Natural killer cell (primary cell): ENCODE measurements around the gene MRPL24. TPM values are rescaled to one million over a fixed set of nuclear protein-coding genes. Genes with fewer than 3 reads are reported as not detected.

Source experiments
- ATAC-seq, 3 donors: fragments of 150-1000 bp in 2 of 3; fragments of 200-7000 bp in 1 of 3; cut with Tn5 transposase; 1 replicate in 1 of 3; 2 replicates in 2 of 3; pipeline ENCODE4 v1.10.0; 2021; ENCODE audit warnings: mild to moderate bottlenecking in 2 of 3, moderate library complexity in 2 of 3
- DNase-seq, 2 donors: peaks; one replicate each; pipeline versions ENCODE4 v3.0.0 to v3.0.0-alpha.2; 2013 to 2021; ENCODE audit warnings: mixed read lengths in 1 of 2
- H3K27ac ChIP-seq: one replicate; pipeline ENCODE4 v1.5.1; 2013; ENCODE audit warnings: mild to moderate bottlenecking, low read length
- H3K27me3 ChIP-seq: one replicate; pipeline ENCODE4 v1.6.1; 2013; ENCODE audit warnings: low read length; ENCODE audit not compliant: control insufficient read depth, insufficient read depth
- H3K36me3 ChIP-seq: one replicate; pipeline ENCODE4 v1.6.1; 2013; ENCODE audit warnings: low read length; ENCODE audit not compliant: control insufficient read depth, insufficient read depth
- H3K4me1 ChIP-seq: one replicate; pipeline ENCODE4 v1.6.1; 2013; ENCODE audit warnings: low read length; ENCODE audit not compliant: control insufficient read depth, insufficient read depth
- H3K4me3 ChIP-seq: one replicate; pipeline ENCODE4 v1.5.1; 2013; ENCODE audit warnings: low read length
- H3K9me3 ChIP-seq: one replicate; pipeline ENCODE4 v1.6.1; 2013; ENCODE audit warnings: low read length; ENCODE audit not compliant: control insufficient read depth, insufficient read depth
- H3K27ac Mint-ChIP-seq, 2 donors: one replicate each; pipeline ENCODE4 v1.8.0; 2022; ENCODE audit warnings: mild to moderate bottlenecking in 2 of 2, mixed read lengths in 2 of 2, moderate library complexity in 1 of 2
- H3K27me3 Mint-ChIP-seq, 2 donors: one replicate each; pipeline ENCODE4 v1.8.0; 2022; ENCODE audit warnings: low read depth in 2 of 2, mixed read lengths in 2 of 2
- H3K36me3 Mint-ChIP-seq: one replicate; pipeline ENCODE4 v1.8.0; 2022; ENCODE audit warnings: mixed read lengths
- H3K4me1 Mint-ChIP-seq, 2 donors: one replicate each; pipeline ENCODE4 v1.8.0; 2022; ENCODE audit warnings: mixed read lengths in 2 of 2
- H3K4me3 Mint-ChIP-seq: one replicate; pipeline ENCODE4 v1.8.0; 2022; ENCODE audit warnings: mild to moderate bottlenecking, moderate library complexity, mixed read lengths
- H3K9me3 Mint-ChIP-seq, 2 donors: one replicate each; pipeline ENCODE4 v1.8.0; 2022; ENCODE audit warnings: mixed read lengths in 2 of 2
- WGBS: methylation state at CpG from one replicate; pipeline ENCODE4 v1.1.7; 2013; ENCODE audit warnings: missing lambda C conversion rate; ENCODE audit not compliant: insufficient coverage; 5-methylcytosine and 5-hydroxymethylcytosine counted together
- intact Hi-C: fragments of 100-400 bp; cut with micrococcal nuclease; formaldehyde crosslinking; loops from one replicate; pipeline ENCODE4 v1.14.2; 2022
- total RNA-seq, 4 donors: library from RNA; stranded (reverse); fragments of 120-200 nt in 1 of 4; gene quantifications; one replicate each; pipeline versions ENCODE4 v1.2.3 to v1.2.4, GENCODE V29; 2013 to 2022
- TF ChIP-seq, protein P1 (sequence below): fragments of 200-600 bp; IDR thresholded peaks from one replicate; pipeline ENCODE4 v1.8.0; 2022; ENCODE audit warnings: antibody characterized with exemption

MRPL24 gene
- total RNA-seq, 3 donors from 2014 or later (not counting 1 experiment from before 2014, with no cell fraction given): 15.9 to 19.7 (median 18.7) TPM

DNA sequence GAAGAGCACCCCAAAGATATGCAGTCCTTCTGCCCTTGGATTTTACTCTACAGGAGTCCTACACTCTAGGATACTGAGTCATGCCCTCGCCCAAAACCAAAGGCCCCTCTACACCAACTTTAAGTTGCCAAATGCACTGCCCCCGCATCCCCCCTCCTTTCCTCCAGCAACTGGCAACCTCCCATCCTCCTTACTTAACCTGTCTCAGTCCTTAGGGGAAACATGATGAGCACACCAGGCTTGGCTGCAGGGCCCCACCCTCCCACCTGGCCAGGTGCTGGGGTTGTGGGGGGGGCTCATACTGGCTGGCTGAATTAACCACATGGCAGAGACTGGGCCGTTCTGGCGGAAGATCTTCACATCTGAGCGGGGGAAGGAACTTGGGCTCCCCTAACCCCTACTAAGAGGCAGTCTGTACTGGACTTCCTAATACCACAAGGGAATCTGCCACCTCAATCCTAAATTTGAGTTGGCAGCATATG, 9.3 kb upstream of the MRPL24 start:
- Histone ChIP-seq H3K4me1 (peaks cover 65% of the 10 kb centered on the region), H3K27ac (peak overlapping the region; percentile 89), H3K4me3 (peak overlapping the region; percentile 98), H3K9me3 (no peaks in the 10 kb centered on the region), H3K27me3 (no peaks in the 10 kb centered on the region), H3K36me3 (peaks cover 3% of the 10 kb centered on the region)
- Mint-ChIP-seq H3K27me3 (no peaks in the 10 kb centered on the region), H3K36me3 (no peaks in the 10 kb centered on the region), H3K27ac (peak overlapping the region; percentile 92 to 94), H3K4me3 (peak overlapping the region; percentile 86), H3K9me3 (no peaks in the 10 kb centered on the region), H3K4me1 (peaks cover 64 to 66% of the 10 kb centered on the region in 2 donors)
- no peak for ATAC-seq
- DNase-seq: peak in 1 of 2 donors; percentile 48
- WGBS: 0% methylated on average over 5 of the region's 5 CpGs
- intact Hi-C loops: no loop called here
- TF ChIP-seq, protein P1, sequence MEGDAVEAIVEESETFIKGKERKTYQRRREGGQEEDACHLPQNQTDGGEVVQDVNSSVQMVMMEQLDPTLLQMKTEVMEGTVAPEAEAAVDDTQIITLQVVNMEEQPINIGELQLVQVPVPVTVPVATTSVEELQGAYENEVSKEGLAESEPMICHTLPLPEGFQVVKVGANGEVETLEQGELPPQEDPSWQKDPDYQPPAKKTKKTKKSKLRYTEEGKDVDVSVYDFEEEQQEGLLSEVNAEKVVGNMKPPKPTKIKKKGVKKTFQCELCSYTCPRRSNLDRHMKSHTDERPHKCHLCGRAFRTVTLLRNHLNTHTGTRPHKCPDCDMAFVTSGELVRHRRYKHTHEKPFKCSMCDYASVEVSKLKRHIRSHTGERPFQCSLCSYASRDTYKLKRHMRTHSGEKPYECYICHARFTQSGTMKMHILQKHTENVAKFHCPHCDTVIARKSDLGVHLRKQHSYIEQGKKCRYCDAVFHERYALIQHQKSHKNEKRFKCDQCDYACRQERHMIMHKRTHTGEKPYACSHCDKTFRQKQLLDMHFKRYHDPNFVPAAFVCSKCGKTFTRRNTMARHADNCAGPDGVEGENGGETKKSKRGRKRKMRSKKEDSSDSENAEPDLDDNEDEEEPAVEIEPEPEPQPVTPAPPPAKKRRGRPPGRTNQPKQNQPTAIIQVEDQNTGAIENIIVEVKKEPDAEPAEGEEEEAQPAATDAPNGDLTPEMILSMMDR: no peak

DNA sequence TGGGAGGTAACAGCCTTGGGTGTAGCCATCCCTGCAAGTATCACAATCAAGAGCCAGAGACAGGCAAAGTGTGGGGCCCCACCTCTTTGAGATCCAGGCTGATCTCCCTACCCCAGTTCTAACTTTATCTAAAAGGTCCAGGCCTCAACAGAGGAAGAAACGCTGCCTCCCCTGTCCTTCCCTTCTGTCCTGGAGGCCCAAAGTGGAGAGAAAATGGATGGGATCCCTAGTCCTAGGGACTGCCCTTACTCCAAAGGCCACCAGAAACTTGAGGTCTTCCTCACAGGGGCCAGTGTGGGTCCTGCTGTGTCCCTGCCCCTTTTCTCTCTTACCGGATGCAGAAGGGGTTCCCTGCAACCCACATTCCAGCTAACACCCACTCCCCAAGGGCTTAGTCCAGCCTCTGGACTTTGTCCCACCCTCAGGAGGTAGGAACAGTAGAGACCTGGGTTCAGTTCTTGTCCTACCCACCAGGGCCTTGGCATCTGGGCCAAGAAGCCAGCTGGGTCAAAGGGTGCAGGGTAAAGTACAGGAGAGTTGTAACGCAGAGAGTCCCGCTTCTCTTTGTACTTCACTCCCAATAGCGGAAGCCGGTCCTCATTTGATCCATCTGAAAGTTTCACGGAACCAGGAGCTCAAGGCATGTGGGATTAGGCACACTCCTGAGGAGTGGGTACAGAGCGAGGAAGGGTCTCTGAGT, 8.7 kb upstream of the MRPL24 start:
- H3K36me3 Mint-ChIP-seq: no peaks in the 10 kb centered on the region
- TF ChIP-seq, protein P1: no peak
- H3K27ac Mint-ChIP-seq: peak overlapping the region; percentile 92 to 94
- peak overlapping the region; percentile 89 for H3K27ac ChIP-seq
- H3K4me3 ChIP-seq: peak overlapping the region; percentile 98
- peaks cover 65% of the 10 kb centered on the region for H3K4me1 ChIP-seq
- no peaks in the 10 kb centered on the region for H3K27me3 Mint-ChIP-seq
- peaks cover 64 to 70% of the 10 kb centered on the region in 2 donors for H3K4me1 Mint-ChIP-seq
- intact Hi-C loops: no loop called here
- no peaks in the 10 kb centered on the region for H3K27me3 ChIP-seq
- peak in 1 of 2 donors; percentile 29 for DNase-seq
- H3K9me3 ChIP-seq: no peaks in the 10 kb centered on the region
- H3K9me3 Mint-ChIP-seq: no peaks in the 10 kb centered on the region
- H3K36me3 ChIP-seq: peaks cover 3% of the 10 kb centered on the region
- peak overlapping the region; percentile 86 for H3K4me3 Mint-ChIP-seq
- WGBS: 37% methylated on average over 8 of the region's 8 CpGs
- ATAC-seq: no peak

DNA sequence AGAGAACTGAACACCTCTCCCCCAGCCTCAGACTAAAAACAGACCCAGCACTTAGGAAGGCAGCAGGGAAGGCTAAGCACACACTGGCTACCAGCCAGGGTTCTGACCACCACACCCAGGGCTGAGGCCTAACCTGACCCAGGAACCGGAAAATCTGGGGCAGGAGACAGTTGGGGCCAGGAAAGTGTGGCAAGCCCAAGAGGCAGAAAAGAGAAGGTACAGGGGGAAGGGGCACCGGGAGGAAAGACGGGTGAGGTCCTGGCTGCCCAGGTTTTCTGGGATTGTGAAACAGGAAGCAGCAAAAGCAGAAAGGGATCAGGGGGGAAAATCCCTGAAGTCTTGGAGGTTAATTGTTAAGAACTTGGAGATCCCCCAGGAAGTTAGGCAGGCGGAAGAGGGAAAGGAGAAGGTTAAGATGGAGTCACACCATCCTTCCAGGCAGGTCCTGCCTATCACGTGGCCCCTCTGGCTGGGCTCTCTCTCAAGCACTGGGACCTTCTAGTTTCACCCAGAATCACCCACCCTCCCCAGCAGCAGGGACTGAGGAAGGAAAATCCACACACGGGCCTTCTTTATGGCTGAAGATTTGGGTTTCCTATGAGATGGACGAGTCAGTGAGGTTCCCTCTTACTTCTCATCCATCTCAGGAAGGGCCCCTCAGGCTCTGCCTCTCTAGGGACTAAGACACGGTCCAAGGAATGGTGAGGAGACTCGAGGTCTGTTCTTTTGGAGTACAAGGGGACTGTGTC, 8.0 kb upstream of the MRPL24 start:
- H3K36me3 ChIP-seq: peaks cover 7% of the 10 kb centered on the region
- H3K27ac ChIP-seq: peak overlapping the region; percentile 89
- peak overlapping the region; percentile 2 for H3K4me3 ChIP-seq
- ATAC-seq: no peak
- Mint-ChIP-seq H3K27ac (peak overlapping the region; percentile 92 to 94), H3K27me3 (no peaks in the 10 kb centered on the region), H3K4me3 (peak overlapping the region; percentile 86), H3K36me3 (no peaks in the 10 kb centered on the region), H3K9me3 (no peaks in the 10 kb centered on the region), H3K4me1 (peaks cover 64 to 70% of the 10 kb centered on the region in 2 donors)
- intact Hi-C loops: no loop called here
- WGBS: 13% methylated on average over 8 of the region's 9 CpGs
- no peaks in the 10 kb centered on the region for H3K27me3 ChIP-seq
- TF ChIP-seq, protein P1: no peak
- DNase-seq: peak in 1 of 2 donors; percentile 48
- H3K9me3 ChIP-seq: no peaks in the 10 kb centered on the region
- H3K4me1 ChIP-seq: peaks cover 65% of the 10 kb centered on the region
